HG02852 (cell line): ENCODE data around the gene GH2.

Experiments
- ATAC-seq: cut with Tn5 transposase; IDR thresholded peaks from one replicate; pipeline ENCODE4 v1.9.1; 2021; ENCODE audit warnings: mild to moderate bottlenecking, moderate library complexity; ENCODE audit not compliant: unreplicated experiment

The GH2 gene

GRCh38 chr17:63842540-63843386 lies 39.0 kb downstream of the GH2 start, which contains the start of gene SMARCD2:
Gene SMARCD2, minus strand, starts transcription at chr17:63842685. Its CDS starts 11 bp downstream, at chr17:63842674.
- peak; percentile 79 for ATAC-seq

- ATAC-seq: peak; percentile 33
These were observed 39.6 kb downstream of the GH2 start for GRCh38 chr17:63842173-63842539.

- no peak for ATAC-seq
These were observed 40.2 kb downstream of the GH2 start for GRCh38 chr17:63841350-63842172.

- ATAC-seq: no peak
These were observed 41.0 kb downstream of the GH2 start for GRCh38 chr17:63840591-63841349.

- ATAC-seq: no peak
These were observed 43.0 kb downstream of the GH2 start for GRCh38 chr17:63838631-63839171.

- ATAC-seq: no peak
These were observed 43.7 kb downstream of the GH2 start for GRCh38 chr17:63837962-63838600.

GRCh38 chr17:63837480-63837879 lies 44.3 kb downstream of the GH2 start:
- ATAC-seq: no peak

- ATAC-seq: no peak
These were observed 44.9 kb downstream of the GH2 start for GRCh38 chr17:63836811-63837210.

- no peak for ATAC-seq
These were observed 46.5 kb downstream of the GH2 start for GRCh38 chr17:63835167-63835720.

- peak; percentile 61 for ATAC-seq
These were observed 47.1 kb downstream of the GH2 start for GRCh38 chr17:63834431-63835166.

GRCh38 chr17:63833741-63834373 lies 47.9 kb downstream of the GH2 start:
- ATAC-seq: no peak

GRCh38 chr17:63833026-63833740 lies 48.6 kb downstream of the GH2 start:
- ATAC-seq: no peak

- ATAC-seq: no peak
These were observed 49.3 kb downstream of the GH2 start for GRCh38 chr17:63832455-63832854.

GRCh38 chr17:63832014-63832413 lies 49.7 kb downstream of the GH2 start:
- no peak for ATAC-seq

GRCh38 chr17:63831505-63831904 lies 50.2 kb downstream of the GH2 start:
- ATAC-seq: no peak

- no peak for ATAC-seq
These were observed 50.7 kb downstream of the GH2 start for GRCh38 chr17:63830904-63831491.

- no peak for ATAC-seq
These were observed 51.5 kb downstream of the GH2 start for GRCh38 chr17:63830278-63830677.
